ENCODE data around the gene TNFRSF12A.

GRCh38 chr16:3004319-3004718 lies 15.8 kb upstream of the TNFRSF12A start:
- no peak for TF ChIP-seq CTCF (IDR thresholded peaks at IDR 0.05; ENCODE audit: low read depth, low read length)
- TF ChIP-seq EZH2phosphoT487 (IDR thresholded peaks at IDR 0.05; ENCODE audit: low read depth): no peak
